ENCODE data around the gene DUSP14. TPM values are rescaled to one million over a fixed set of nuclear protein-coding genes. Genes with fewer than 3 reads are reported as not detected.

The DUSP14 gene
- total RNA-seq, 1 experiment from 2014 or later, result 22.4 TPM

DNA sequence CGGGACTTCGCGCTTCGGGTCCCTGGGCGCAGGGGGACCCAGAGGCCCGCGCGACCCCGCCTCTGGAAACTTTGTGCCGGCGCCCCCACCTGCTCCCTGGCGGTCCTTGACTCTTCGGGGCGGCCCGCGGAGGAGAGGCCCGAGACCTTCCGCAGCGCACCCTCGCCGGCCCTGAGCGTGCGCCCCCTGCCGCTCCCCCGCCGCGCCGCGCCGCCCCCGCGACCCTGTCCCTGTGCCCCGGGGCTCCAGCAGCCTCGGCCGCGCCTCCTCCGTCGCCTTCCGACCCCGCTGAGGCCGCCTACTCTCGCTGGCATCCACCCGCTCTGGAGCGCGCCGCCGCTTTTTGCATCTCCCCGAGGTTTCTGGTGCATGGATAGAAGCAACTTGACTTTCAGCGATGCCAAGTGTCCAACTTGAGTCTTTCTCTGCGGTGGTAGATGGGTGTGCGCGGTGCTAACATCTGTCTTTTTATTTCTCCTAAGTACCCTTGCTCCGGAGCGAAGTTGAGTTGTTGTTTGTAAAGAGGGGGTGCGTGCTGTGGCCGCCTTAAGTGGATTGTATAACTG lies 414 bp downstream of the DUSP14 start:
- ChIA-PET CTCF (interaction anchor here (0.5 to 2.1 kb wide), 4 partner anchors 16 to 119 kb away, joined by 4 to 7 read pairs (median 6); partner anchors contain the start of gene SYNRG), POLR2A (no interaction called here)
- Mint-ChIP-seq H3K27me3 (ENCODE audit: low read depth) (peaks cover 4% of the 10 kb centered on the region; the same call in 1 of the 2 replicates), H3K9me3 (no peaks in the 10 kb centered on the region), H3K4me3 (peak overlapping the region; percentile 93), H3K4me1 (peaks cover 48% of the 10 kb centered on the region), H3K36me3 (0 out of 2 replicates have a peak, but pooled peaks cover 4% of the 10 kb centered on the region), H3K27ac (peak overlapping the region; percentile 90)
- ATAC-seq (peak; percentile 21), DNase-seq (ENCODE audit: low spot score) (peak; percentile 74)
- TF ChIP-seq ZNF423 (CRISPR knock-in tag; IDR thresholded peaks at IDR 0.05) (0 out of 2 replicates have a peak, but pooled peaks have one; percentile 19), PRDM15 (CRISPR knock-in tag; IDR thresholded peaks at IDR 0.05) (peak; percentile 90), OVOL2 (CRISPR knock-in tag; IDR thresholded peaks at IDR 0.05; ENCODE audit: borderline replicate concordance) (no peak)

- 0 out of 2 replicates have a peak, but pooled peaks cover 4% of the 10 kb centered on the region for H3K36me3 Mint-ChIP-seq
- TF ChIP-seq ZNF396 (CRISPR knock-in tag; IDR thresholded peaks at IDR 0.05; ENCODE audit: borderline replicate concordance) (no peak), OVOL2 (CRISPR knock-in tag; IDR thresholded peaks at IDR 0.05; ENCODE audit: borderline replicate concordance) (no peak), FOXK1 (CRISPR knock-in tag; IDR thresholded peaks at IDR 0.05) (no peak), ETV6 (CRISPR knock-in tag; IDR thresholded peaks at IDR 0.05) (no peak), STAT6 (CRISPR knock-in tag; conservative IDR thresholded peaks at IDR 0.05; ENCODE audit: low read depth) (no peak), ZNF219 (CRISPR knock-in tag; IDR thresholded peaks at IDR 0.05; ENCODE audit: borderline replicate concordance) (no peak), GRHL2 (CRISPR knock-in tag; IDR thresholded peaks at IDR 0.05; ENCODE audit: insufficient replicate concordance, severe bottlenecking) (no peak), ZNF317 (CRISPR knock-in tag; IDR thresholded peaks at IDR 0.05; ENCODE audit: borderline replicate concordance, low read depth) (no peak), ZBTB43 (CRISPR knock-in tag; IDR thresholded peaks at IDR 0.05) (no peak), HMGXB4 (CRISPR knock-in tag; IDR thresholded peaks at IDR 0.05) (no peak), ZNF512 (CRISPR knock-in tag; IDR thresholded peaks at IDR 0.05; ENCODE audit: borderline replicate concordance) (no peak), GTF2I (CRISPR knock-in tag; conservative IDR thresholded peaks at IDR 0.05) (no peak), ZNF232 (CRISPR knock-in tag; IDR thresholded peaks at IDR 0.05) (no peak), ZNF138 (CRISPR knock-in tag; conservative IDR thresholded peaks at IDR 0.05) (no peak)
- no peaks in the 10 kb centered on the region for H3K9me3 Mint-ChIP-seq
- peak overlapping the region; percentile 90 for H3K27ac Mint-ChIP-seq
- peaks cover 4% of the 10 kb centered on the region; the same call in 1 of the 2 replicates for H3K27me3 Mint-ChIP-seq (ENCODE audit: low read depth)
- ATAC-seq (peak; percentile 21), DNase-seq (ENCODE audit: low spot score) (peak; percentile 41)
- ChIA-PET CTCF (interaction anchor here (0.5 to 2.1 kb wide), 5 partner anchors 15 to 895 kb away, joined by 3 to 7 read pairs (median 4); no protein-coding TSS in a partner anchor), POLR2A (no interaction called here)
- peak overlapping the region; percentile 93 for H3K4me3 Mint-ChIP-seq
- peaks cover 52% of the 10 kb centered on the region for H3K4me1 Mint-ChIP-seq
These were observed 1.2 kb downstream of the DUSP14 start for GRCh38 chr17:37490638-37491614.

All from WTC11 (cell line).